Measurements from ENCODE around the gene CDH5. TPM values are rescaled to one million over a fixed set of nuclear protein-coding genes. Genes with fewer than 3 reads are reported as not detected.

Gene CDH5
- total and polyA plus RNA-seq, 2 of the 13 experiments (the other 11 are each of a cell fraction or from before 2014, with no cell fraction given), result 0.71 to 1.1 TPM

- TF ChIP-seq ATF6 (CRISPR knock-in tag; conservative IDR thresholded peaks at IDR 0.05) (no peak), DMAP1 (CRISPR knock-in tag; IDR thresholded peaks at IDR 0.05) (peak; percentile 47; the same call in 1 of the 2 replicates), MTF1 (CRISPR knock-in tag; IDR thresholded peaks at IDR 0.05) (no peak), NRL (CRISPR knock-in tag; IDR thresholded peaks at IDR 0.05; ENCODE audit: borderline replicate concordance) (no peak), ZNF83 (CRISPR knock-in tag; IDR thresholded peaks at IDR 0.05; ENCODE audit: borderline replicate concordance) (no peak), TOPORS (CRISPR knock-in tag; IDR thresholded peaks at IDR 0.05) (no peak), RELA (CRISPR knock-in tag; IDR thresholded peaks at IDR 0.05) (no peak), KAT2B (IDR thresholded peaks at IDR 0.05; ENCODE audit: borderline replicate concordance, low read depth, low read length) (no peak), GTF2F1 (IDR thresholded peaks at IDR 0.05; ENCODE audit: low read length) (no peak), SNRNP70 (IDR thresholded peaks at IDR 0.05; ENCODE audit: low read depth, low read length) (no peak), SAP130 (CRISPR knock-in tag; IDR thresholded peaks at IDR 0.05; ENCODE audit: low read depth) (peak; percentile 87), HNRNPUL1 (IDR thresholded peaks at IDR 0.05; ENCODE audit: low read depth, low read length) (no peak), E2F1 (CRISPR knock-in tag; IDR thresholded peaks at IDR 0.05) (no peak), PCBP2 (optimal IDR thresholded peaks at IDR 0.05; ENCODE audit: low read depth, low read length, poor library complexity, severe bottlenecking) (no peak), SP4 (CRISPR knock-in tag; IDR thresholded peaks at IDR 0.05) (no peak), ZBTB40 (IDR thresholded peaks at IDR 0.05) (no peak), ZBTB40 (CRISPR knock-in tag; IDR thresholded peaks at IDR 0.05) (no peak), ZNF124 (CRISPR knock-in tag; IDR thresholded peaks at IDR 0.05) (0 out of 2 replicates have a peak, but pooled peaks have one; percentile 77)
Measured at GRCh38 chr16:66408163-66409048, 41.9 kb downstream of the CDH5 start (continued).

Data from HepG2 (cell line).